HG03460 (cell line): ENCODE measurements around the gene ITGA4.

ENCODE experiments used
- ATAC-seq: cut with Tn5 transposase; IDR thresholded peaks from one replicate; pipeline ENCODE4 v1.9.1; 2021; ENCODE audit not compliant: unreplicated experiment

ITGA4 gene

GRCh38 chr2:181457741-181458425 is 697 bp downstream of the ITGA4 start:
- peak; percentile 18 for ATAC-seq

DNA sequence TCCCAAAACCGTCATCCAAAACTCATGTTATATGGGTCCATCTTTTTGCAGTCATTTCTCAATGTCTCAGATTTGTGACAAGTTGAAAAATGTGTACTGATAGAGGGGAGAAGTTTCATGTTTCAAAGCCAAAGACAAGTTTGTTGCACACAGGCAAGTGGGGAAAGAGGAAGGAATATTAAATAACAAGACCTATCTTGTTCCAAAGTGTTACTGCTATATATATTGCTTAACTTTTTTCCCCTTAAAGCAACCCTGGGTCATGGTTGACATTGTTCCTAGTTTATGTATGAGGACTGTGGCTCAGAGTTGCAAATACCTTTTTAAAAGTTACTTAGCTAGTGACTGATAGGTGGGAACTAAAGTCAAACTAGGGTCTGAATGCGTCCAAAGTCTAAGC is 1.7 kb downstream of the ITGA4 start:
- ATAC-seq: no peak

DNA sequence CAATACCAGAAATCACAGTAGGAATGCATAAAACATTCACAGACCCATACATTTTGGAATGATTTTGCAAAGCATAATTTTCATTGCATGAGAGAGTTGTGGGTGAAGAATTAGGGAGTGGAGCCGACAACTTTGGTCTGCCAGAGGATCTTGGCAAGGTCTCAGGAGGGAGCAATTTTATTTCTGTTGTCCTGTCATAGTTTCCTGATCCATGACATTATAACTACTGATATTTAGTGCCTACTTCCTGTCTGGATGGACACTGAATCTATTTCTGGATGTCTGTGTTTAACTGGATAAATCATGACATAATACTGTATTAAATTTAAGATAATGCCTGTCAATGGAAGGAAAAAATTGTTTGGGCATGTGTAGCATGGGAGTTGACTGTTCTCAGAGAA is 2.4 kb downstream of the ITGA4 start:
- no peak for ATAC-seq

DNA sequence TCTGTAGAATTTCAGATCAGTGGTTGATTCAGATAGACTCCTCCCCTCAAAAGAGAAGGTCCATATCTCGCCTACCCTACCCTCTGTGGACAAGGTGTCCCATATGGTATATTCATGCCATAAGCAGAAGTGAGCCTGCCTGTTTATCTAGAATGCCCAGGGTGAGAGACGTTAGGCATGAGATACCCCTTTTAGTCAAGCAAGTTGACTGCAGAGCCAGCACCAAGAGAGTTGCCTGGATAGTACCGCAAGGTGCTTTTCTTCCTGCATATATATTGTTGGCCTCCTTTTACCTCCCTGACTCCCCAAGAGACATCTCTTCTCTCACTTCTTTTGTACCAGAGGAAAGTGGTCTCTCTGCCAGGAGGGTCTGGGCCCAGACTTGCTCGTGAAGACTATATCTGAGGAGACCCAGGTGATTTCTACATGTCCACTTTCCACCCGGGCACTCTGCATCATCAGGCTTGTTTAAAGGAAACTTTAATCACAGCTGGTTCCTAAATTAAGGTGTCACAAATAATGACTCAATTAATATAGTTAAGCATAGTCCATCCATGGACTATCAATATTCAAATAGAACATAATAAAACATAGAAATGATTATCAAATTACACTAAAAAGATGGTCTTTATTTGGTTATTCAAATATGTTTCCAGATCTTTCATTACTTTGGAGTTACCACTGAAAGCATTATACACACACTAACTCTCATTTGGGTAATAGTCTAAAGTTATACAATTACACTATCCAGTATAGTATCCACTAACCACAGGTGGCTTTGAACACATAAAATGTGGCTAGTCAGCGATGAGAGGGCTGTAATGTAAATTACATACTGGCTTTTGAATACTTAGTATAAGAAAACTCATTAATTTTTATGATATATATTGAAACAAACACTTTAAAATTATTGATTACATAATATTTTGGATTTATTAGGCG is 4.1 kb downstream of the ITGA4 start:
- no peak for ATAC-seq

DNA sequence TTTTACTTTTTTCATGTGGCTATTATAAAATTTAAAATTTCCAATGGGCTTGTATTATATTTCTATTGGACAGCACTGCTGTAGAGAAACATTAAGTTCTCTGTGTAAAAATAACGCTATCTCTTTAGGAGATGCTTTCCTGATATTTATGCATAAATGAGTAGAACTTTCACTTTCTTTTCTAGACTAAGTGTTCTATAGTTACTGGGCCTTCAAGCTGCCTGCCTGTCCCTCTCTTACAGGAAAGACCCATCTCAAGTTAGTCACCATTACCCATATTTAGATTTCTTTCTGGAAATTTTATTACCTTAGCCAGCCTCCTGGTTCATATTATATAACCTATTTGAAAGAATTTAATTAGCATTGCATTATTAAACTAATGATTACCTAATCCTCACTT is 4.8 kb downstream of the ITGA4 start:
- peak; percentile 28 for ATAC-seq

GRCh38 chr2:181463588-181463987 is 6.4 kb downstream of the ITGA4 start:
- ATAC-seq: no peak

- no peak for ATAC-seq
Observed at GRCh38 chr2:181464966-181465365, 7.8 kb downstream of the ITGA4 start.

GRCh38 chr2:181465676-181466375 is 8.6 kb downstream of the ITGA4 start:
- no peak for ATAC-seq

- no peak for ATAC-seq
Observed at GRCh38 chr2:181466661-181467576, 9.7 kb downstream of the ITGA4 start.

GRCh38 chr2:181467966-181468707 is 11.0 kb downstream of the ITGA4 start:
- ATAC-seq: no peak

GRCh38 chr2:181468811-181469210 is 11.6 kb downstream of the ITGA4 start:
- ATAC-seq: no peak

DNA sequence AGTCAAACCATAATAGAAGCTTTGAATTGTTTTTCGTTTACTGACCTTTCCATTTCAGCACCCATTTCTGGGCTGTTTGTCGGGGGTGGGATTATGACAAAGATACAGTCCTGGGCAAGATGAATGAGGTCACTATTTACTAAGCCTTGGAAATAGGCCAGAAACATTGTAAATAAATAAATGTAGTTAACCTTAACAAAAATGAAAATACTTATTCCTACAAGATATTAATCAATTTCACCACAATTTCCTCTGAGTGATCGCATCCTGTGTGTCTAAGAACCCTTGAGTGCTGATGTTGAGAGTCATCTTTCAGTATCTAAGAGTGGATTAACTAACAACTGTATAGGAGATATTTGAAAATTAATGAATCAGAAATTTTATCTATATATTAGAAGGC is 14.0 kb downstream of the ITGA4 start:
- ATAC-seq: no peak

GRCh38 chr2:181471783-181472182 is 14.6 kb downstream of the ITGA4 start:
- no peak for ATAC-seq

GRCh38 chr2:181472990-181473389 is 15.8 kb downstream of the ITGA4 start:
- no peak for ATAC-seq

- ATAC-seq: no peak
Observed at GRCh38 chr2:181474222-181474881, 17.2 kb downstream of the ITGA4 start.

DNA sequence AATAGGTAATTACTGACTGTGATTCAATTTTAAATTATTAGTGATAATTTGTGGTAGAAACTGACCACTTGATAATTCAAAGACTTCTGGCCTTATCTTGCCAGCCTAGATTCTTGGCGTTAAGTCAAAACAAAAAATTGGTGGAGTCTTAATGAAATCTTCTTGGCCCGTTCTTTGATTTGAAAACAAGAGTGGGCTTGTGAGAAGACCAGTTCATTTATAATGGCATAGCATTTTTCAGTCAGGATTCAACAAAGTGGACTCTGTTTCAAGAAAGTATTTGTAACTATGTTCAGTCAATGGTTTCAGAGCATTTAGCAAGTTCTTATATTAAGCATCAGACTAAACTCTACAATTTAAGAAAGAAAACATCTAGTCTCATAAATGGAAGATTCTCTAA is 26.0 kb downstream of the ITGA4 start:
- ATAC-seq: no peak

DNA sequence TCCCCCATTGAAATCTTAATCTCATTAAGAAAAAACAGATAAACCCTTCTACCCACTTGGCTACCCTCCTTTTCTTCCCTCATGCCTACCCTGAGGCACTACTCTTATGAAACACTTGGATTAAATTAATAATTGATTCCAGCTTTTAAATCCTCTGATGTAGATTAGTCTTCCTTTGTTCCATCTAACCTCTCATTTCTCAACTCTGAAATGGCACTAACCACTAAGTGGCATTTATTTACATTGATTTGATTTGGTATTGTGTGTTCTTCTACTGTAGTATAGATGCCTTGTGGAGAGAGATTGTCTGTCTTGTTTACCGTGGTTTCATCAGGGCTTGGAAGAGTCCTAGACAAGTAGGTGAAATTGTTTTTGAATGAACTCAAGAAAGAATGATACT is 26.7 kb downstream of the ITGA4 start:
- no peak for ATAC-seq

GRCh38 chr2:181484851-181485637 is 27.9 kb downstream of the ITGA4 start:
- no peak for ATAC-seq

- no peak for ATAC-seq
Observed at GRCh38 chr2:181485638-181485946, 28.4 kb downstream of the ITGA4 start.
